HCT116 (cell line): ENCODE measurements around the gene NPPC. TPM values are rescaled to one million over a fixed set of nuclear protein-coding genes. Genes with fewer than 3 reads are reported as not detected.

Experiments used
- ATAC-seq: fragments of 200-7000 bp; cut with Tn5 transposase; 2 replicates; pipeline ENCODE4 v1.9.1; 2020; ENCODE audit warnings: mild to moderate bottlenecking, moderate library complexity
- BruUV-seq: library from RNA; stranded (reverse); fragments of 400-500 nt; replicated peaks from 2 replicates; lab custom pipeline; 2021; lab: Mats Ljungman, UMichigan
- CTCF ChIA-PET: fragments of 300-600 bp; sonication (Branson Sonifier 250); formaldehyde crosslinking; loops from one replicate; lab custom pipeline; 2021; ENCODE audit warnings: antibody characterized with exemption; lab: Charles Lee
- POLR2A ChIA-PET: fragments of 300-600, 350-600 bp; sonication (Branson Sonifier 250); formaldehyde crosslinking; loops from one replicate; lab custom pipeline; 2021; ENCODE audit warnings: antibody characterized with exemption; lab: Charles Lee
- RAD21 ChIA-PET, 2 experiments: fragments of 300-600 bp; sonication (Branson Sonifier 250); formaldehyde crosslinking; loops; one replicate each; lab custom pipeline; 2023; ENCODE audit warnings: low total read pairs in 2 of 2; ENCODE audit not compliant: uncharacterized antibody in 2 of 2, unreplicated experiment in 2 of 2, low non-redundant PET in 1 of 2; lab: Charles Lee
- DNase-seq: peaks from one replicate; pipeline ENCODE4 v3.0.0-alpha.2; 2010; ENCODE audit warnings: low read depth, low spot score
- H2AFZ ChIP-seq: fragments of 200-600 bp; shearing (Covaris generic), sonication (generic); 2 replicates; pipeline ENCODE4 v1.6.1; 2017; ENCODE audit warnings: low read depth, mixed run types, mixed read lengths, antibody characterized with exemption, low read length; ENCODE audit not compliant: poor library complexity, severe bottlenecking
- H3K27ac ChIP-seq: 2 replicates; pipeline ENCODE4 v1.5.1; 2012; ENCODE audit warnings: low read depth, low read length
- H3K27me3 ChIP-seq: fragments of 200-600 bp; sonication (generic); 2 replicates; pipeline ENCODE4 v1.6.1; 2016; ENCODE audit warnings: mixed run types, low read length, mixed read lengths; ENCODE audit not compliant: insufficient read depth
- H3K36me3 ChIP-seq, 2 experiments: fragments of 200-500 bp in 1 of 2; fragments of 200-600 bp in 1 of 2; sonication (Bioruptor generic) in 1 of 2; sonication (generic) in 1 of 2; 2 replicates each; pipeline versions ENCODE4 v1.5.1 to v1.6.1; 2014 to 2016; ENCODE audit warnings: low read length in 2 of 2, inconsistent platforms in 1 of 2, mixed read lengths in 1 of 2, mixed run types in 1 of 2; ENCODE audit not compliant: insufficient read depth in 2 of 2, control insufficient read depth in 1 of 2
- H3K4me1 ChIP-seq, 2 experiments: fragments of 200-600 bp in 1 of 2; sonication (generic) in 1 of 2; 2 replicates each; pipeline versions ENCODE4 v1.5.1 to v1.6.1; 2012 to 2017; ENCODE audit warnings: low read length in 2 of 2, inconsistent platforms in 1 of 2, mild to moderate bottlenecking in 1 of 2, mixed read lengths in 1 of 2, mixed run types in 1 of 2, moderate library complexity in 1 of 2; ENCODE audit not compliant: insufficient read depth in 2 of 2, control insufficient read depth in 1 of 2
- H3K4me2 ChIP-seq: fragments of 200-600 bp; sonication (generic); 2 replicates; pipeline ENCODE4 v1.6.1; 2017; ENCODE audit warnings: mixed run types, low read length, mixed read lengths
- H3K4me3 ChIP-seq, 2 experiments: fragments of 200-600 bp in 1 of 2; sonication (generic) in 1 of 2; replicated peaks in 1 of 2; 2 replicates each; pipeline ENCODE4 v1.5.1; 2011 to 2016; ENCODE audit warnings: low read length in 2 of 2, control low read depth in 1 of 2, low read depth in 1 of 2, mild to moderate bottlenecking in 1 of 2, mixed read lengths in 1 of 2, mixed run types in 1 of 2
- H3K79me2 ChIP-seq: fragments of 200-600 bp; sonication (generic); 2 replicates; pipeline ENCODE4 v1.6.1; 2017; ENCODE audit warnings: mild to moderate bottlenecking, mixed run types, low read length, moderate library complexity, mixed read lengths; ENCODE audit not compliant: insufficient read depth
- H3K9ac ChIP-seq: fragments of 200-600 bp; sonication (generic); 2 replicates; pipeline ENCODE4 v1.6.1; 2016; ENCODE audit warnings: low read length, mixed read lengths
- H3K9me2 ChIP-seq: fragments of 200-600 bp; sonication (generic), shearing (Covaris generic); 2 replicates; pipeline ENCODE4 v1.6.1; 2017; ENCODE audit warnings: mixed run types, mild to moderate bottlenecking, moderate library complexity; ENCODE audit not compliant: insufficient read depth
- H3K9me3 ChIP-seq, 2 experiments: fragments of 200-500 bp in 1 of 2; fragments of 200-600 bp in 1 of 2; sonication (Bioruptor generic) in 1 of 2; sonication (generic) in 1 of 2; 2 replicates each; pipeline ENCODE4 v1.6.1; 2014 to 2017; ENCODE audit warnings: low read length in 2 of 2, mixed read lengths in 2 of 2, inconsistent platforms in 1 of 2, low read depth in 1 of 2, mild to moderate bottlenecking in 1 of 2, mixed run types in 1 of 2, moderate library complexity in 1 of 2; ENCODE audit not compliant: control insufficient read depth in 1 of 2, insufficient read depth in 1 of 2
- H4K20me1 ChIP-seq: fragments of 200-600 bp; sonication (generic), shearing (Covaris generic); 2 replicates; pipeline ENCODE4 v1.6.1; 2017; ENCODE audit warnings: mixed run types, mild to moderate bottlenecking, moderate library complexity; ENCODE audit not compliant: insufficient read depth
- ELF1 ChIP-seq: IDR thresholded peaks from 2 replicates; pipeline ENCODE4 v1.6.1; 2012; ENCODE audit warnings: low read depth, borderline replicate concordance
- EZH2 ChIP-seq: fragments of 200-600 bp; sonication (generic); IDR thresholded peaks from 2 replicates; pipeline ENCODE4 v1.6.1; 2017; ENCODE audit warnings: antibody characterized with exemption, mixed run types
- EZH2phosphoT487 ChIP-seq: fragments of 200-600 bp; IDR thresholded peaks from 2 replicates; pipeline ENCODE4 v1.6.1; 2018; ENCODE audit warnings: antibody characterized with exemption, borderline replicate concordance
- JUND ChIP-seq: IDR thresholded peaks from 2 replicates; pipeline ENCODE4 v1.6.1; 2012
- POLR2A ChIP-seq: IDR thresholded peaks from 2 replicates; pipeline ENCODE4 v1.7.0; 2011; ENCODE audit warnings: borderline replicate concordance; ENCODE audit not compliant: insufficient read depth, insufficient read length; ENCODE audit errors: extremely low read depth
- RAD21 ChIP-seq: IDR thresholded peaks from 2 replicates; pipeline ENCODE4 v1.6.1; 2012; ENCODE audit warnings: low read depth, mild to moderate bottlenecking
- SIN3A ChIP-seq: IDR thresholded peaks from 2 replicates; pipeline ENCODE4 v1.6.1; 2012; ENCODE audit warnings: low read depth
- SP1 ChIP-seq: IDR thresholded peaks from 2 replicates; pipeline ENCODE4 v1.6.1; 2012; ENCODE audit warnings: low read depth
- TCF7L2 ChIP-seq: IDR thresholded peaks from 2 replicates; pipeline ENCODE4 v1.7.0; 2011; ENCODE audit warnings: borderline replicate concordance, inconsistent platforms; ENCODE audit not compliant: insufficient read depth, insufficient read length; ENCODE audit errors: extremely low read depth
- YY1 ChIP-seq: IDR thresholded peaks from 2 replicates; pipeline ENCODE4 v1.6.1; 2011; ENCODE audit warnings: low read length, low read depth, moderate library complexity, mild to moderate bottlenecking; ENCODE audit not compliant: insufficient replicate concordance; ENCODE audit errors: extremely low read depth
- ZFX ChIP-seq: fragments of 450-650 bp; IDR thresholded peaks from 2 replicates; pipeline ENCODE4 v1.6.1; 2017
- intact Hi-C: fragments of 100-400 bp; cut with micrococcal nuclease; formaldehyde crosslinking; loops from 2 replicates; pipeline ENCODE4 v1.10.0; 2022
- total RNA-seq: library from RNA; stranded (reverse); gene quantifications from one replicate; pipeline ENCODE4 v1.2.1, GENCODE V29; 2021; ENCODE audit not compliant: unreplicated experiment
- TF ChIP-seq, protein P1 (sequence below), 3 experiments: fragments of 200-600 bp in 1 of 3; sonication (generic) in 1 of 3; IDR thresholded peaks in 2 of 3; conservative IDR thresholded peaks in 1 of 3; 2 replicates each; pipeline ENCODE4 v1.5.1; 2012 to 2017; ENCODE audit warnings: low read depth in 2 of 3, low read length in 2 of 3, antibody characterized with exemption in 1 of 3, borderline replicate concordance in 1 of 3, control low read depth in 1 of 3, mild to moderate bottlenecking in 1 of 3, mixed read lengths in 1 of 3, mixed run types in 1 of 3, moderate library complexity in 1 of 3; ENCODE audit not compliant: insufficient read depth in 1 of 3
- TF ChIP-seq, protein P2 (sequence below): IDR thresholded peaks from 2 replicates; pipeline ENCODE4 v1.6.1; 2011; ENCODE audit warnings: mild to moderate bottlenecking, low read length, moderate library complexity; ENCODE audit not compliant: insufficient replicate concordance; ENCODE audit errors: extremely low read depth

The NPPC gene
- total RNA-seq, 1 experiment from 2014 or later, result 0.52 TPM

DNA sequence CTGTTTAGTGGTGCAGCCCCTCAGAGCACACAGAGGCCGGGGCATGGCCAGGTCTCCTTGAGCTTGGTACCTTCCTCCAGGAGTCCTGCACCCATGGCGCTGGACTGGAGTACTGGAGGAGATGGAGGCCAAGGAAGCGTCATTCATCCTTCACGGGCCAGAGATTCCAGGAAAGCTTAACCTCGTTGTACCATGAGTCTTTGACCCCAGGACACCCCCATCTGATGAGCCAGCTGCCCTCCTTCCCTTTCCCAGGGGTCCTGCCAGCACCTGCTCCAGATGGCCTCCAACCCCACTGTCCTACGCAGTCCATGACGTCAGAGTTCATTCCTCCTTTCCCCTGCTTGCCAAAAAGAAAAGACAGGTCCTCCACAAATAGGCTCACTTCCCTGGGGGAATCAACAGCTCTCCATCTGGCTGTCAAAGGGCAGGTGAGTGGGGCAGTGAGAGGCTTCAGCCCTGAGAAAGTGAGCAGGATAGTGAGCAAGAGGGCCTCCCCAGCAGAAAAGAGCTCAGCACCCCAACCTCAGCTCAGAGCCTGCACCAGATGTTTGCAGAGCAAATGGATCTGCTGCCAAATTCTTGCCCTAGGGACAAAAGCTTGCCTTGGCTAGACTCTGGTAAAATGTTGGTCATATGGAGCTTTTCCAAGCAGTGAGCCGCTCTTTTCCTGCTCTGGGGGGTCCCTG is 4.5 kb upstream of the NPPC start:
- Histone ChIP-seq H3K27ac (no peak overlapping the region), H3K4me1 (peaks cover under 1 to 4% of the 10 kb centered on the region in 2 experiments; a peak in 2 of 4 replicates), H2AFZ (no peak overlapping the region), H3K36me3 (no peaks in the 10 kb centered on the region), H3K27me3 (no peaks in the 10 kb centered on the region), H3K9me2 (no peaks in the 10 kb centered on the region), H3K4me2 (no peak overlapping the region), H3K9ac (no peak overlapping the region), H3K4me3 (no peak overlapping the region), H3K79me2 (no peaks in the 10 kb centered on the region), H4K20me1 (no peaks in the 10 kb centered on the region), H3K9me3 (no peaks in the 10 kb centered on the region)
- ChIA-PET RAD21 (no interaction called here), CTCF (interaction anchor here (1.3 to 1.4 kb wide), 2 partner anchors 10 to 195 kb away, joined by 3 to 5 read pairs; no protein-coding TSS in a partner anchor), POLR2A (no interaction called here)
- no TSS peak for BruUV-seq
- no peak for DNase-seq
- no peak for ATAC-seq
- no peak for TF ChIP-seq JUND
- TF ChIP-seq YY1, result no peak
- TF ChIP-seq RAD21, result no peak
- TF ChIP-seq, protein P1, sequence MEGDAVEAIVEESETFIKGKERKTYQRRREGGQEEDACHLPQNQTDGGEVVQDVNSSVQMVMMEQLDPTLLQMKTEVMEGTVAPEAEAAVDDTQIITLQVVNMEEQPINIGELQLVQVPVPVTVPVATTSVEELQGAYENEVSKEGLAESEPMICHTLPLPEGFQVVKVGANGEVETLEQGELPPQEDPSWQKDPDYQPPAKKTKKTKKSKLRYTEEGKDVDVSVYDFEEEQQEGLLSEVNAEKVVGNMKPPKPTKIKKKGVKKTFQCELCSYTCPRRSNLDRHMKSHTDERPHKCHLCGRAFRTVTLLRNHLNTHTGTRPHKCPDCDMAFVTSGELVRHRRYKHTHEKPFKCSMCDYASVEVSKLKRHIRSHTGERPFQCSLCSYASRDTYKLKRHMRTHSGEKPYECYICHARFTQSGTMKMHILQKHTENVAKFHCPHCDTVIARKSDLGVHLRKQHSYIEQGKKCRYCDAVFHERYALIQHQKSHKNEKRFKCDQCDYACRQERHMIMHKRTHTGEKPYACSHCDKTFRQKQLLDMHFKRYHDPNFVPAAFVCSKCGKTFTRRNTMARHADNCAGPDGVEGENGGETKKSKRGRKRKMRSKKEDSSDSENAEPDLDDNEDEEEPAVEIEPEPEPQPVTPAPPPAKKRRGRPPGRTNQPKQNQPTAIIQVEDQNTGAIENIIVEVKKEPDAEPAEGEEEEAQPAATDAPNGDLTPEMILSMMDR (IDR thresholded peaks at IDR 0.05 in 2 of 3, conservative IDR thresholded peaks at IDR 0.05 in 1 of 3; ENCODE audit: borderline replicate concordance in 1 of 3, insufficient read depth in 1 of 3, low read depth in 2 of 3, low read length in 2 of 3), result no peak
- TF ChIP-seq EZH2phosphoT487, result no peak
- no peak for TF ChIP-seq EZH2
- no peak for TF ChIP-seq TCF7L2
- no peak for TF ChIP-seq ELF1
- no peak for TF ChIP-seq POLR2A
- TF ChIP-seq SP1, result no peak
- no peak for TF ChIP-seq ZFX
- no peak for TF ChIP-seq SIN3A
- TF ChIP-seq, protein P2, sequence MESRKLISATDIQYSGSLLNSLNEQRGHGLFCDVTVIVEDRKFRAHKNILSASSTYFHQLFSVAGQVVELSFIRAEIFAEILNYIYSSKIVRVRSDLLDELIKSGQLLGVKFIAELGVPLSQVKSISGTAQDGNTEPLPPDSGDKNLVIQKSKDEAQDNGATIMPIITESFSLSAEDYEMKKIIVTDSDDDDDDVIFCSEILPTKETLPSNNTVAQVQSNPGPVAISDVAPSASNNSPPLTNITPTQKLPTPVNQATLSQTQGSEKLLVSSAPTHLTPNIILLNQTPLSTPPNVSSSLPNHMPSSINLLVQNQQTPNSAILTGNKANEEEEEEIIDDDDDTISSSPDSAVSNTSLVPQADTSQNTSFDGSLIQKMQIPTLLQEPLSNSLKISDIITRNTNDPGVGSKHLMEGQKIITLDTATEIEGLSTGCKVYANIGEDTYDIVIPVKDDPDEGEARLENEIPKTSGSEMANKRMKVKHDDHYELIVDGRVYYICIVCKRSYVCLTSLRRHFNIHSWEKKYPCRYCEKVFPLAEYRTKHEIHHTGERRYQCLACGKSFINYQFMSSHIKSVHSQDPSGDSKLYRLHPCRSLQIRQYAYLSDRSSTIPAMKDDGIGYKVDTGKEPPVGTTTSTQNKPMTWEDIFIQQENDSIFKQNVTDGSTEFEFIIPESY, result no peak
- intact Hi-C loops, result no loop called here
